ENCODE measurements around the gene CPTP. TPM values are rescaled to one million over a fixed set of nuclear protein-coding genes. Genes with fewer than 3 reads are reported as not detected.
A peak's percentile ranks its signal among the peaks of the same experiment; 100 is the strongest.

CPTP gene
- total RNA-seq, 2 experiments from 2014 or later = 8.4 to 11.0 TPM

DNA sequence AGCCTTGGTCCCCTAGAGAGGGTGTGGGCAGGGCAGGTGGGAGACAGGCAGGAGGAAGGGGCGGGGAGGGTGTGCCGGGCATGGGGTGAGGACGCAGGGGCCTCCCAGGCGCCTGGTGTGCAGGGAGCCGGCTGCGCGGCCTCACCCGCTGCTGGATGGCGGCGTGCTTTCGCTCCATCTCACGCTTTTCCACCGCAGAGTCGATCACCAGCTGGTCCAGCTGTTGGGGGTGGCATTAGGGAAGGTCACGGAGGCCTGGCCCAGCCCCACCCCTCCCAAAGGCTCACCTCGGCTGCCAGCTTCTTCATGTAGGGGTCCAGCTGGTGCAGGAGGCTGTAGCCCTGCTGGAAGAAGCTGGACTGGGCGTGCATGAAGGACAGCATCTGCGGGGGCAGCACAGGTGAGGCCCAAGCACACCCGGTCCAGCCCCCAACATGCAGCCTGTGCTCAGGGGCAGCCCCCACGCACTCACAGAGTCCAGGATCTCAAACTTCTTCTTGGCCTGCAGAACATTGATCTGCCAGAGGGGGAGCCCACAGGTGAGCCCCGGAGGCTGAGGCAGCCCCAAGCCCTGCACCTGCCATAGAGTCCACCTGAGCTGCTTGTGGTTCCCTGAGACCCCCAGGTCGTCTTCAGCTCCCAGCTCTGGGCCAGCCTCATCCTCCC is 24.8 kb upstream of the CPTP start:
- Mint-ChIP-seq H3K36me3 (ENCODE audit: low read depth) (no peaks in the 10 kb centered on the region), H3K27me3 (no peaks in the 10 kb centered on the region), H3K4me1 (ENCODE audit: low read depth) (peaks cover 4% of the 10 kb centered on the region), H3K9me3 (no peaks in the 10 kb centered on the region), H3K27ac (no peak overlapping the region), H3K4me3 (no peak overlapping the region)
- ChIA-PET POLR2A (interaction anchor here (1.3 kb wide), 1 partner anchor 297 kb away, joined by 4 read pairs; no protein-coding TSS in a partner anchor), CTCF (interaction anchor here (0.9 to 2.2 kb wide), 4 partner anchors 8 to 267 kb away, joined by 3 to 7 read pairs (median 4); no protein-coding TSS in a partner anchor)
- TF ChIP-seq, protein P1, sequence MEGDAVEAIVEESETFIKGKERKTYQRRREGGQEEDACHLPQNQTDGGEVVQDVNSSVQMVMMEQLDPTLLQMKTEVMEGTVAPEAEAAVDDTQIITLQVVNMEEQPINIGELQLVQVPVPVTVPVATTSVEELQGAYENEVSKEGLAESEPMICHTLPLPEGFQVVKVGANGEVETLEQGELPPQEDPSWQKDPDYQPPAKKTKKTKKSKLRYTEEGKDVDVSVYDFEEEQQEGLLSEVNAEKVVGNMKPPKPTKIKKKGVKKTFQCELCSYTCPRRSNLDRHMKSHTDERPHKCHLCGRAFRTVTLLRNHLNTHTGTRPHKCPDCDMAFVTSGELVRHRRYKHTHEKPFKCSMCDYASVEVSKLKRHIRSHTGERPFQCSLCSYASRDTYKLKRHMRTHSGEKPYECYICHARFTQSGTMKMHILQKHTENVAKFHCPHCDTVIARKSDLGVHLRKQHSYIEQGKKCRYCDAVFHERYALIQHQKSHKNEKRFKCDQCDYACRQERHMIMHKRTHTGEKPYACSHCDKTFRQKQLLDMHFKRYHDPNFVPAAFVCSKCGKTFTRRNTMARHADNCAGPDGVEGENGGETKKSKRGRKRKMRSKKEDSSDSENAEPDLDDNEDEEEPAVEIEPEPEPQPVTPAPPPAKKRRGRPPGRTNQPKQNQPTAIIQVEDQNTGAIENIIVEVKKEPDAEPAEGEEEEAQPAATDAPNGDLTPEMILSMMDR (IDR thresholded peaks at IDR 0.05) = peak; percentile 64
- intact Hi-C loops (cut with micrococcal nuclease) = no loop called here
- peak; percentile 80 for ATAC-seq
- DNase-seq = peak; percentile 56

DNA sequence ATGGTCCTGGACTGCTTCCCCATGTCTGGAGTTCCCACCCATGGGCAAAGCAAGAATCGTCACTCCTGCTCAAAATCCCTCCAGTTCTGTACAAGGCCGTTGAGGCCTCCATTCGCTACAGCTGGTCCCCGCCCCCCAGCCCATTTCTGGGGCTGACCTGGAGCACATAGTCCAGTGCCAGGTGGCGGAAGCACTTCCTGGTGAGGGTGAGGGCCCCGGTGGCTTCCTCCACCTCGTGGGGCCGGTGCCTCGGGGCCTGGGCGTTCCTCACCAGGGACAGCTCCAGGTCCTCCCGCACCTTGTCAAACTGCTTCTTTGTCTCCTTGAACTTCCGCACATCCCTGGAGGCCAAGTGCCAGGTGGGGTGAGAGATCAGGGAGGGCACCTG is 24.3 kb upstream of the CPTP start:
- no peak overlapping the region for H3K27ac Mint-ChIP-seq
- H3K9me3 Mint-ChIP-seq = no peaks in the 10 kb centered on the region
- DNase-seq (no peak), ATAC-seq (no peak)
- TF ChIP-seq, protein P1 (IDR thresholded peaks at IDR 0.05) = peak; percentile 51
- POLR2A ChIA-PET = interaction anchor here (1.3 kb wide), 1 partner anchor 297 kb away, joined by 4 read pairs; no protein-coding TSS in a partner anchor
- H3K36me3 Mint-ChIP-seq (ENCODE audit: low read depth) = no peaks in the 10 kb centered on the region
- no peaks in the 10 kb centered on the region for H3K27me3 Mint-ChIP-seq
- CTCF ChIA-PET = interaction anchor here (0.9 to 2.2 kb wide), 4 partner anchors 9 to 267 kb away, joined by 3 to 7 read pairs (median 4); no protein-coding TSS in a partner anchor
- peaks cover 8% of the 10 kb centered on the region for H3K4me1 Mint-ChIP-seq (ENCODE audit: low read depth)
- H3K4me3 Mint-ChIP-seq = no peak overlapping the region
- intact Hi-C loops (cut with micrococcal nuclease) = no loop called here

DNA sequence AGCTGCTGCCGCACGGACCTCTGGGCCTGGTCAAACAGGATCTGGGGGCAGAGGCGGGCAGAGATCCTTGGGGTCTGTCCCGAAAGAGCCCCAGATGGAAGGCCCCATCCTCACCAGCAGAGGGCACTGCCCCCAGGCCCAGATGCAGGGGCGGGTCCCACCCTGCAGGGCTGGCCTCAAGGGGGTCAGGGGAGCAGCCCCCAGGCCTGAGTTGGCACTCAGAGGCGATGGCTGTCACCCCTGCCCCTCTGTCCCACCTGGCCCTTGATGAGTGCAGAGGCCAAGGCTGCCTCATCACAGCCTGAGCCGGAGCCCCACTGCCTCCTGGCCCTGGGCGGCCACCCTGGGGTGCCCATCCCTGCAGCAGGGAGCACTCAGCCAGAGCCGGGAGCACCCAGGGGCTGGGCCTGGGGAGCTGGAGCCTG is 22.6 kb upstream of the CPTP start:
- Mint-ChIP-seq H3K4me1 (ENCODE audit: low read depth) (peaks cover 23% of the 10 kb centered on the region), H3K27me3 (no peaks in the 10 kb centered on the region), H3K36me3 (ENCODE audit: low read depth) (no peaks in the 10 kb centered on the region), H3K27ac (no peak overlapping the region), H3K9me3 (no peaks in the 10 kb centered on the region), H3K4me3 (no peak overlapping the region)
- ChIA-PET CTCF (interaction anchor here (0.6 to 2.3 kb wide), 2 partner anchors 69 to 180 kb away, joined by 3 to 9 read pairs; no protein-coding TSS in a partner anchor), POLR2A (no interaction called here)
- peak; percentile 33 for DNase-seq
- no peak for ATAC-seq
- intact Hi-C loops (cut with micrococcal nuclease) = no loop called here
- TF ChIP-seq, protein P1 (IDR thresholded peaks at IDR 0.05) = peak; percentile 62

DNA sequence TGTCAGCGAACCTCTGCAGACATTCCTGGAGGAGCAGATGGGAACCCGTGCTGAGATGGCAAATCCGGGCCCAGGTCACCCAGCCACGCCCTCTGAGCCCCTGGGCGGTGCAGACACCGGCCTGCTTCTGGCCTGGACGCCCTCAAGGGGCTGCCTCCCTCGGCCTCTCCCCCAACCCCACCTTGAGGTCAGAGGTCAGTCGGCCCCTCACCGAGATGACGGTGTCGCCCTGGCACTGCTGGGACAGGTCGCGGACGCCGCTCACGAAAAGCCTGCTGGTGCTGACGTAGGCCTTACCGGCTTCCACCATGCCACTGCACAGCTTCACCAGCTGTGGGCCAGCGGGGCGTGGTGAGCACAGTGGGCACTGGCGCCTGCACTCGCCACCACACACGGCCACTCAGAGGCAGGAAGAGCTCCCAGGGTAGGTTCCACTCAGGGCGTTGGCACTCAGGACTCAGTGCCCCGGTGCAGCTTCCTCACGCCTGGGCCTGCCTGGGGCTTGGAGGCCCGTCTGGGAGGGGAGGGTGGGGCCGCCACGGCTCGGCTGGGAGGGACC is 21.6 kb upstream of the CPTP start:
- H3K4me1 Mint-ChIP-seq (ENCODE audit: low read depth) = peaks cover 25% of the 10 kb centered on the region
- H3K36me3 Mint-ChIP-seq (ENCODE audit: low read depth) = no peaks in the 10 kb centered on the region
- intact Hi-C loops (cut with micrococcal nuclease) = no loop called here
- no peak overlapping the region for H3K27ac Mint-ChIP-seq
- DNase-seq (no peak), ATAC-seq (no peak)
- H3K4me3 Mint-ChIP-seq = no peak overlapping the region
- ChIA-PET POLR2A (no interaction called here), CTCF (interaction anchor here (0.6 to 2.7 kb wide), 3 partner anchors 11 to 181 kb away, joined by 3 to 15 read pairs (median 9); no protein-coding TSS in a partner anchor)
- no peaks in the 10 kb centered on the region for H3K27me3 Mint-ChIP-seq
- H3K9me3 Mint-ChIP-seq = no peaks in the 10 kb centered on the region
- TF ChIP-seq, protein P1 (IDR thresholded peaks at IDR 0.05) = no peak

DNA sequence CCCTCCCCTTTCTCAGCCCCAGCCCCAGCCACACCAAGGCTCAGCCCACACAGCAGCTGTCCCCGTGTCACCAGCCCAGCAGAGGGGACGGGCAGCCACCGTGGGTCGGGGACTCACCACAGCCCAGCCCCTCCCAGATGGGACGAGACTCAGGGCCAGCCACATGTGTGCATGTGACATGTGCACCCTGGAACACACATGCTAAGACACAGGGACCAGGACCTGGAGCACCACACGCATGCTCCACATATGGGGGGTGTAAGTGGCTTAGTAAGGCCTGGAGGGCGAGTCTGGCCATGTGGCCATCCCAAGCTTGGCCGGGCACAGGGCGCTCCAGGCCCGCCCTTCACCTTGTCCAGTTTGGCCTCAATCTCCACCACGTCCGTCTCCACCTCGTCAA is 20.9 kb upstream of the CPTP start:
- POLR2A ChIA-PET = no interaction called here

More for the DNA sequence above, 20.9 kb upstream of the CPTP start:
- Mint-ChIP-seq H3K27ac (no peak overlapping the region), H3K27me3 (no peaks in the 10 kb centered on the region), H3K4me3 (no peak overlapping the region), H3K9me3 (no peaks in the 10 kb centered on the region), H3K4me1 (ENCODE audit: low read depth) (peaks cover 25% of the 10 kb centered on the region), H3K36me3 (ENCODE audit: low read depth) (peaks cover 1% of the 10 kb centered on the region)
- ATAC-seq (no peak), DNase-seq (no peak)
- intact Hi-C loops (cut with micrococcal nuclease) = no loop called here
- CTCF ChIA-PET = interaction anchor here (2.3 to 2.7 kb wide), 2 partner anchors 12 to 181 kb away, joined by 9 to 15 read pairs; no protein-coding TSS in a partner anchor
- TF ChIP-seq, protein P1 (IDR thresholded peaks at IDR 0.05) = no peak

Measured in activated CD8-positive, alpha-beta T cell treated with anti-CD3 and anti-CD28 coated beads for 36 hours (primary cell).